HCT116 (cell line): ENCODE results near the gene ARL6IP6. TPM values are rescaled to one million over a fixed set of nuclear protein-coding genes. Genes with fewer than 3 reads are reported as not detected.

Experiments
- ATAC-seq: fragments of 200-7000 bp; cut with Tn5 transposase; 2 replicates; pipeline ENCODE4 v1.9.1; 2020; ENCODE audit warnings: mild to moderate bottlenecking, moderate library complexity
- BruUV-seq: library from RNA; stranded (reverse); fragments of 400-500 nt; replicated peaks from 2 replicates; lab custom pipeline; 2021; lab: Mats Ljungman, UMichigan
- CTCF ChIA-PET: fragments of 300-600 bp; sonication (Branson Sonifier 250); formaldehyde crosslinking; loops from one replicate; lab custom pipeline; 2021; ENCODE audit warnings: antibody characterized with exemption; lab: Charles Lee
- POLR2A ChIA-PET: fragments of 300-600, 350-600 bp; sonication (Branson Sonifier 250); formaldehyde crosslinking; loops from one replicate; lab custom pipeline; 2021; ENCODE audit warnings: antibody characterized with exemption; lab: Charles Lee
- RAD21 ChIA-PET, 2 experiments: fragments of 300-600 bp; sonication (Branson Sonifier 250); formaldehyde crosslinking; loops; one replicate each; lab custom pipeline; 2023; ENCODE audit warnings: low total read pairs in 2 of 2; ENCODE audit not compliant: uncharacterized antibody in 2 of 2, unreplicated experiment in 2 of 2, low non-redundant PET in 1 of 2; lab: Charles Lee
- DNase-seq: peaks from one replicate; pipeline ENCODE4 v3.0.0-alpha.2; 2010; ENCODE audit warnings: low read depth, low spot score
- H2AFZ ChIP-seq: fragments of 200-600 bp; shearing (Covaris generic), sonication (generic); 2 replicates; pipeline ENCODE4 v1.6.1; 2017; ENCODE audit warnings: low read depth, mixed run types, mixed read lengths, antibody characterized with exemption, low read length; ENCODE audit not compliant: poor library complexity, severe bottlenecking
- H3K27ac ChIP-seq: 2 replicates; pipeline ENCODE4 v1.5.1; 2012; ENCODE audit warnings: low read depth, low read length
- H3K27me3 ChIP-seq: fragments of 200-600 bp; sonication (generic); 2 replicates; pipeline ENCODE4 v1.6.1; 2016; ENCODE audit warnings: mixed run types, low read length, mixed read lengths; ENCODE audit not compliant: insufficient read depth
- H3K36me3 ChIP-seq, 2 experiments: fragments of 200-500 bp in 1 of 2; fragments of 200-600 bp in 1 of 2; sonication (Bioruptor generic) in 1 of 2; sonication (generic) in 1 of 2; 2 replicates each; pipeline versions ENCODE4 v1.5.1 to v1.6.1; 2014 to 2016; ENCODE audit warnings: low read length in 2 of 2, inconsistent platforms in 1 of 2, mixed read lengths in 1 of 2, mixed run types in 1 of 2; ENCODE audit not compliant: insufficient read depth in 2 of 2, control insufficient read depth in 1 of 2
- H3K4me1 ChIP-seq, 2 experiments: fragments of 200-600 bp in 1 of 2; sonication (generic) in 1 of 2; 2 replicates each; pipeline versions ENCODE4 v1.5.1 to v1.6.1; 2012 to 2017; ENCODE audit warnings: low read length in 2 of 2, inconsistent platforms in 1 of 2, mild to moderate bottlenecking in 1 of 2, mixed read lengths in 1 of 2, mixed run types in 1 of 2, moderate library complexity in 1 of 2; ENCODE audit not compliant: insufficient read depth in 2 of 2, control insufficient read depth in 1 of 2
- H3K4me2 ChIP-seq: fragments of 200-600 bp; sonication (generic); 2 replicates; pipeline ENCODE4 v1.6.1; 2017; ENCODE audit warnings: mixed run types, low read length, mixed read lengths
- H3K4me3 ChIP-seq, 2 experiments: fragments of 200-600 bp in 1 of 2; sonication (generic) in 1 of 2; replicated peaks in 1 of 2; 2 replicates each; pipeline ENCODE4 v1.5.1; 2011 to 2016; ENCODE audit warnings: low read length in 2 of 2, control low read depth in 1 of 2, low read depth in 1 of 2, mild to moderate bottlenecking in 1 of 2, mixed read lengths in 1 of 2, mixed run types in 1 of 2
- H3K79me2 ChIP-seq: fragments of 200-600 bp; sonication (generic); 2 replicates; pipeline ENCODE4 v1.6.1; 2017; ENCODE audit warnings: mild to moderate bottlenecking, mixed run types, low read length, moderate library complexity, mixed read lengths; ENCODE audit not compliant: insufficient read depth
- H3K9ac ChIP-seq: fragments of 200-600 bp; sonication (generic); 2 replicates; pipeline ENCODE4 v1.6.1; 2016; ENCODE audit warnings: low read length, mixed read lengths
- H3K9me2 ChIP-seq: fragments of 200-600 bp; sonication (generic), shearing (Covaris generic); 2 replicates; pipeline ENCODE4 v1.6.1; 2017; ENCODE audit warnings: mixed run types, mild to moderate bottlenecking, moderate library complexity; ENCODE audit not compliant: insufficient read depth
- H3K9me3 ChIP-seq, 2 experiments: fragments of 200-500 bp in 1 of 2; fragments of 200-600 bp in 1 of 2; sonication (Bioruptor generic) in 1 of 2; sonication (generic) in 1 of 2; 2 replicates each; pipeline ENCODE4 v1.6.1; 2014 to 2017; ENCODE audit warnings: low read length in 2 of 2, mixed read lengths in 2 of 2, inconsistent platforms in 1 of 2, low read depth in 1 of 2, mild to moderate bottlenecking in 1 of 2, mixed run types in 1 of 2, moderate library complexity in 1 of 2; ENCODE audit not compliant: control insufficient read depth in 1 of 2, insufficient read depth in 1 of 2
- H4K20me1 ChIP-seq: fragments of 200-600 bp; sonication (generic), shearing (Covaris generic); 2 replicates; pipeline ENCODE4 v1.6.1; 2017; ENCODE audit warnings: mixed run types, mild to moderate bottlenecking, moderate library complexity; ENCODE audit not compliant: insufficient read depth
- CBX3 ChIP-seq: IDR thresholded peaks from 2 replicates; pipeline ENCODE4 v1.6.1; 2012; ENCODE audit warnings: low read depth
- CTCF ChIP-seq, 3 experiments: fragments of 200-600 bp in 1 of 3; sonication (generic) in 1 of 3; IDR thresholded peaks in 2 of 3; conservative IDR thresholded peaks in 1 of 3; 2 replicates each; pipeline ENCODE4 v1.5.1; 2012 to 2017; ENCODE audit warnings: low read depth in 2 of 3, low read length in 2 of 3, antibody characterized with exemption in 1 of 3, borderline replicate concordance in 1 of 3, control low read depth in 1 of 3, mild to moderate bottlenecking in 1 of 3, mixed read lengths in 1 of 3, mixed run types in 1 of 3, moderate library complexity in 1 of 3; ENCODE audit not compliant: insufficient read depth in 1 of 3
- FOSL1 ChIP-seq: IDR thresholded peaks from 2 replicates; pipeline ENCODE4 v1.6.1; 2012; ENCODE audit warnings: low read depth
- RAD21 ChIP-seq: IDR thresholded peaks from 2 replicates; pipeline ENCODE4 v1.6.1; 2012; ENCODE audit warnings: low read depth, mild to moderate bottlenecking
- REST ChIP-seq: IDR thresholded peaks from 2 replicates; pipeline ENCODE4 v1.6.1; 2012; ENCODE audit warnings: low read depth
- SP1 ChIP-seq: IDR thresholded peaks from 2 replicates; pipeline ENCODE4 v1.6.1; 2012; ENCODE audit warnings: low read depth
- SRF ChIP-seq: IDR thresholded peaks from 2 replicates; pipeline ENCODE4 v1.6.1; 2012; ENCODE audit warnings: low read depth
- TCF7L2 ChIP-seq: IDR thresholded peaks from 2 replicates; pipeline ENCODE4 v1.7.0; 2011; ENCODE audit warnings: borderline replicate concordance, inconsistent platforms; ENCODE audit not compliant: insufficient read depth, insufficient read length; ENCODE audit errors: extremely low read depth
- ZBTB33 ChIP-seq: IDR thresholded peaks from 2 replicates; pipeline ENCODE4 v1.6.1; 2011; ENCODE audit warnings: mild to moderate bottlenecking, low read length, moderate library complexity; ENCODE audit not compliant: insufficient replicate concordance; ENCODE audit errors: extremely low read depth
- ZFX ChIP-seq: fragments of 450-650 bp; IDR thresholded peaks from 2 replicates; pipeline ENCODE4 v1.6.1; 2017
- intact Hi-C: fragments of 100-400 bp; cut with micrococcal nuclease; formaldehyde crosslinking; loops from 2 replicates; pipeline ENCODE4 v1.10.0; 2022
- total RNA-seq: library from RNA; stranded (reverse); gene quantifications from one replicate; pipeline ENCODE4 v1.2.1, GENCODE V29; 2021; ENCODE audit not compliant: unreplicated experiment
- TF ChIP-seq, protein P1 (sequence below): IDR thresholded peaks from 2 replicates; pipeline ENCODE4 v1.6.1; 2012

Gene ARL6IP6
- total RNA-seq, 1 experiment from 2014 or later: 37.8 TPM

DNA sequence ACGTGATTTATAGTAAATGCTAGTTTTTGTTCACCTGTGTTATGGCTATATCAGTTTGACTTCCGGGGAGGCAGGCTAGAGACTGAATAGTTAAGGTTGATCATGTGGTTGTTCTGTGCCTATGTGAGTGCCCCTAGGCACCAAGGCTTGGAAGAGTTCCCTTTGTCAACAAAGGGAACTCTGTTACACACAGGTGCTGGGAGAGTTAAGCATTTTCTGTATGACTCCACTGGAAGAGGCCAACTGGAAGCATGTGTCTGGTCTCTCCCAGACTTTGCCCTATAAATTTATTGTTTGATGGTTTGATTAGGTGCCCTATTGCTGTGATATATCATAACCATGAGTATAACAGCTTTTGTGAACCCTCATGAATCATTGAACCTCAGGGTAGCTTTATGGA, 63.8 kb downstream of the ARL6IP6 start:
- no peak for DNase-seq
- intact Hi-C loops: no loop called here
- Histone ChIP-seq H3K4me2 (no peak overlapping the region), H3K27me3 (no peaks in the 10 kb centered on the region), H2AFZ (no peak overlapping the region), H3K36me3 (no peaks in the 10 kb centered on the region), H3K4me1 (no peaks in the 10 kb centered on the region), H4K20me1 (no peaks in the 10 kb centered on the region), H3K9ac (no peak overlapping the region), H3K9me3 (no peaks in the 10 kb centered on the region), H3K9me2 (no peaks in the 10 kb centered on the region), H3K4me3 (no peak overlapping the region), H3K79me2 (no peaks in the 10 kb centered on the region), H3K27ac (no peak overlapping the region)
- POLR2A ChIA-PET: no interaction called here
- BruUV-seq: no TSS peak
- RAD21 ChIA-PET: no interaction called here
- ATAC-seq: no peak
- TF ChIP-seq TCF7L2 (no peak), SRF (no peak), ZBTB33 (no peak), CBX3 (no peak), REST (no peak), CTCF (IDR thresholded peaks at IDR 0.05 in 2 of 3, conservative IDR thresholded peaks at IDR 0.05 in 1 of 3; ENCODE audit: borderline replicate concordance in 1 of 3, insufficient read depth in 1 of 3, low read depth in 2 of 3, low read length in 2 of 3) (no peak), FOSL1 (no peak), RAD21 (no peak), ZFX (no peak), SP1 (no peak)
- TF ChIP-seq, protein P1, sequence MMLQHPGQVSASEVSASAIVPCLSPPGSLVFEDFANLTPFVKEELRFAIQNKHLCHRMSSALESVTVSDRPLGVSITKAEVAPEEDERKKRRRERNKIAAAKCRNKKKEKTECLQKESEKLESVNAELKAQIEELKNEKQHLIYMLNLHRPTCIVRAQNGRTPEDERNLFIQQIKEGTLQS: no peak
- CTCF ChIA-PET: no interaction called here
